SK-N-DZ (cell line): ENCODE data around the gene DNAJC24.

Source experiments
- DNase-seq: peaks from one replicate; pipeline ENCODE4 v3.0.0-alpha.2; 2015; ENCODE audit warnings: low spot score

Gene DNAJC24

GRCh38 chr11:31414338-31414737 is 44.7 kb downstream of the DNAJC24 start:
- DNase-seq: no peak

GRCh38 chr11:31415435-31415834 is 45.8 kb downstream of the DNAJC24 start:
- no peak for DNase-seq

- no peak for DNase-seq
These were observed 47.7 kb downstream of the DNAJC24 start for GRCh38 chr11:31417357-31417756.

GRCh38 chr11:31417816-31418215 is 48.2 kb downstream of the DNAJC24 start:
- DNase-seq: no peak

- no peak for DNase-seq
These were observed 49.5 kb downstream of the DNAJC24 start for GRCh38 chr11:31419138-31419537.

GRCh38 chr11:31419669-31420068 is 50.0 kb downstream of the DNAJC24 start:
- DNase-seq: no peak

GRCh38 chr11:31421820-31422219 is 52.2 kb downstream of the DNAJC24 start:
- DNase-seq: no peak

GRCh38 chr11:31422703-31423102 is 53.0 kb downstream of the DNAJC24 start:
- no peak for DNase-seq

- DNase-seq: no peak
These were observed 55.0 kb downstream of the DNAJC24 start for GRCh38 chr11:31424652-31425051.

- DNase-seq: peak; percentile 4
These were observed 64.2 kb downstream of the DNAJC24 start for GRCh38 chr11:31433851-31434250.

GRCh38 chr11:31437742-31438435 is 68.2 kb downstream of the DNAJC24 start:
- DNase-seq: no peak

GRCh38 chr11:31441296-31441695 is 71.6 kb downstream of the DNAJC24 start:
- DNase-seq: no peak

GRCh38 chr11:31442086-31442485 is 72.4 kb downstream of the DNAJC24 start:
- DNase-seq: no peak

- DNase-seq: no peak
These were observed 74.1 kb downstream of the DNAJC24 start for GRCh38 chr11:31443802-31444201.

GRCh38 chr11:31445621-31446020 is 76.0 kb downstream of the DNAJC24 start:
- DNase-seq: no peak

GRCh38 chr11:31449040-31449439 is 79.4 kb downstream of the DNAJC24 start:
- DNase-seq: no peak

GRCh38 chr11:31450841-31451240 is 81.2 kb downstream of the DNAJC24 start:
- DNase-seq: no peak

GRCh38 chr11:31455177-31455576 is 85.5 kb downstream of the DNAJC24 start:
- no peak for DNase-seq

GRCh38 chr11:31464436-31464835 is 94.8 kb downstream of the DNAJC24 start:
- DNase-seq: no peak

GRCh38 chr11:31474083-31474482 is 104.4 kb downstream of the DNAJC24 start:
- no peak for DNase-seq

- peak; percentile 91 for DNase-seq
These were observed 108.0 kb downstream of the DNAJC24 start for GRCh38 chr11:31477528-31478222.

GRCh38 chr11:31478223-31478590 is 108.5 kb downstream of the DNAJC24 start:
- no peak for DNase-seq

- peak; percentile 61 for DNase-seq
These were observed 109.4 kb downstream of the DNAJC24 start for GRCh38 chr11:31479066-31479465.
